H1 (cell line): ENCODE results near the gene PPP1R12B. TPM values are rescaled to one million over a fixed set of nuclear protein-coding genes. Genes with fewer than 3 reads are reported as not detected.

ENCODE experiments used
- CTCF ChIA-PET: fragments of 300-600 bp; sonication (Branson Sonifier 250); formaldehyde crosslinking; loops from one replicate; lab custom pipeline; 2021; ENCODE audit not compliant: partially characterized antibody; lab: Charles Lee
- POLR2A ChIA-PET: fragments of 300-600 bp; sonication (Branson Sonifier 250); formaldehyde crosslinking; loops from one replicate; lab custom pipeline; 2021; ENCODE audit warnings: inconsistent platforms; ENCODE audit not compliant: partially characterized antibody; lab: Charles Lee
- DNase-seq, 2 experiments: peaks; one replicate each; pipeline versions ENCODE4 v3.0.0 to v3.0.0-alpha.2; 2010 to 2022; ENCODE audit warnings: low spot score in 2 of 2, low read depth in 1 of 2, mixed read lengths in 1 of 2
- FAIRE-seq: peaks from 2 replicates; lab custom pipeline; 2011; peaks lifted over from hg19 to GRCh38; lab: Jason Lieb, UNC
- H2AFZ ChIP-seq: 2 replicates; pipeline ENCODE4 v1.8.1; 2012; ENCODE audit warnings: low read length, inconsistent platforms
- H2AK5ac ChIP-seq: 2 replicates; pipeline ENCODE4 v1.6.1; 2013; ENCODE audit warnings: low read depth, low read length
- H2BK120ac ChIP-seq: replicated peaks from 2 replicates; pipeline ENCODE3; 2013; ENCODE audit warnings: low read depth, low read length, inconsistent platforms
- H2BK12ac ChIP-seq: 2 replicates; pipeline ENCODE4 v1.6.1; 2013; ENCODE audit warnings: low read depth, low read length
- H2BK15ac ChIP-seq: 2 replicates; pipeline ENCODE4 v1.6.1; 2013; ENCODE audit warnings: low read length
- H2BK20ac ChIP-seq: 2 replicates; pipeline ENCODE4 v1.6.1; 2013; ENCODE audit warnings: low read length
- H2BK5ac ChIP-seq: 2 replicates; pipeline ENCODE4 v1.6.1; 2013; ENCODE audit warnings: low read depth, low read length
- H3K14ac ChIP-seq: 2 replicates; pipeline ENCODE4 v1.6.1; 2013; ENCODE audit warnings: inconsistent platforms; ENCODE audit not compliant: insufficient read length
- H3K18ac ChIP-seq: 2 replicates; pipeline ENCODE4 v1.6.1; 2013; ENCODE audit warnings: low read length; ENCODE audit errors: extremely low read depth
- H3K23ac ChIP-seq: 2 replicates; pipeline ENCODE4 v1.6.1; 2013; ENCODE audit warnings: inconsistent platforms; ENCODE audit not compliant: insufficient read length
- H3K23me2 ChIP-seq: 2 replicates; pipeline ENCODE4 v1.6.1; 2013; ENCODE audit warnings: low read depth, low read length
- H3K27ac ChIP-seq: 2 replicates; pipeline ENCODE4 v1.6.1; 2011; ENCODE audit warnings: low read depth, low read length, inconsistent platforms
- H3K27me3 ChIP-seq, 4 experiments: replicated peaks in 1 of 4; 1 replicate in 1 of 4; 2 replicates in 3 of 4; pipeline versions ENCODE4 v1.6.1 to v1.8.1; 2011 to 2013; ENCODE audit warnings: low read length in 3 of 4, mild to moderate bottlenecking in 3 of 4, inconsistent platforms in 2 of 4, mixed read lengths in 2 of 4, moderate library complexity in 1 of 4; ENCODE audit not compliant: control insufficient read depth in 3 of 4, insufficient read depth in 3 of 4; ENCODE audit errors: extremely low read depth in 1 of 4
- H3K36me3 ChIP-seq, 4 experiments: 2 replicates each; pipeline versions ENCODE4 v1.6.1 to v1.8.1; 2011 to 2013; ENCODE audit warnings: mild to moderate bottlenecking in 4 of 4, low read length in 3 of 4, moderate library complexity in 2 of 4, control low read depth in 1 of 4, inconsistent platforms in 1 of 4; ENCODE audit not compliant: insufficient read depth in 4 of 4, control insufficient read depth in 2 of 4
- H3K4ac ChIP-seq: replicated peaks from 2 replicates; pipeline ENCODE3; 2013; ENCODE audit warnings: low read length, low read depth, mixed read lengths, inconsistent platforms; ENCODE audit not compliant: insufficient read length
- H3K4me1 ChIP-seq, 4 experiments: replicated peaks in 1 of 4; 1 replicate in 1 of 4; 2 replicates in 3 of 4; pipeline versions ENCODE4 v1.6.1 to v1.8.1; 2011 to 2013; ENCODE audit warnings: low read length in 3 of 4, inconsistent platforms in 2 of 4, mixed read lengths in 1 of 4; ENCODE audit not compliant: insufficient read depth in 4 of 4, control insufficient read depth in 3 of 4
- H3K4me2 ChIP-seq, 2 experiments: 2 replicates each; pipeline versions ENCODE4 v1.6.1 to v1.8.1; 2011 to 2013; ENCODE audit warnings: low read depth in 2 of 2, low read length in 2 of 2, control low read depth in 1 of 2, inconsistent platforms in 1 of 2, mild to moderate bottlenecking in 1 of 2; ENCODE audit not compliant: insufficient read depth in 1 of 2
- H3K4me3 ChIP-seq, 4 experiments: fragments of 200-600, 300-600 bp in 1 of 4; sonication (generic), shearing (Covaris generic), sonication (Bioruptor Twin) in 1 of 4; 2 replicates each; pipeline versions ENCODE4 v1.5.1 to v1.8.1; 2011 to 2016; ENCODE audit warnings: low read length in 4 of 4, low read depth in 3 of 4, control low read depth in 2 of 4, inconsistent platforms in 2 of 4, mild to moderate bottlenecking in 2 of 4, mixed read lengths in 1 of 4, moderate library complexity in 1 of 4; ENCODE audit not compliant: insufficient read depth in 2 of 4; ENCODE audit errors: extremely low read depth in 1 of 4
- H3K56ac ChIP-seq: replicated peaks from 2 replicates; pipeline ENCODE3; 2013; ENCODE audit warnings: low read depth, mild to moderate bottlenecking, mixed read lengths, low read length, inconsistent platforms; ENCODE audit not compliant: insufficient read length
- H3K79me1 ChIP-seq: 2 replicates; pipeline ENCODE4 v1.6.1; 2013; ENCODE audit warnings: low read depth, low read length, control low read depth
- H3K79me2 ChIP-seq, 2 experiments: 2 replicates each; pipeline versions ENCODE4 v1.6.1 to v1.8.1; 2012 to 2013; ENCODE audit warnings: low read length in 2 of 2, mild to moderate bottlenecking in 2 of 2, inconsistent platforms in 1 of 2; ENCODE audit not compliant: insufficient read depth in 2 of 2, control insufficient read depth in 1 of 2
- H3K9ac ChIP-seq, 4 experiments: replicated peaks in 1 of 4; 1 replicate in 1 of 4; 2 replicates in 3 of 4; pipeline versions ENCODE4 v1.6.1 to v1.8.1; 2011 to 2013; ENCODE audit warnings: low read depth in 3 of 4, low read length in 3 of 4, control low read depth in 2 of 4, mild to moderate bottlenecking in 2 of 4, moderate library complexity in 2 of 4, inconsistent platforms in 1 of 4; ENCODE audit errors: extremely low read depth in 1 of 4
- H3K9me3 ChIP-seq, 2 experiments: 2 replicates each; pipeline versions ENCODE4 v1.6.1 to v1.8.1; 2012 to 2013; ENCODE audit warnings: mild to moderate bottlenecking in 2 of 2, moderate library complexity in 2 of 2, control low read depth in 1 of 2, inconsistent platforms in 1 of 2, low read depth in 1 of 2, low read length in 1 of 2, mixed read lengths in 1 of 2; ENCODE audit not compliant: insufficient read depth in 2 of 2
- H4K20me1 ChIP-seq, 2 experiments: replicated peaks in 1 of 2; 2 replicates each; pipeline versions ENCODE3 to v1.8.1; 2011 to 2013; ENCODE audit warnings: inconsistent platforms in 2 of 2, low read length in 2 of 2, mild to moderate bottlenecking in 1 of 2; ENCODE audit not compliant: insufficient read depth in 2 of 2, control insufficient read depth in 1 of 2
- H4K5ac ChIP-seq: 2 replicates; pipeline ENCODE4 v1.6.1; 2013; ENCODE audit warnings: low read length, low read depth, mixed read lengths, inconsistent platforms; ENCODE audit not compliant: insufficient read length
- H4K8ac ChIP-seq: 2 replicates; pipeline ENCODE4 v1.8.0; 2013; ENCODE audit warnings: mild to moderate bottlenecking, moderate library complexity, low read length, inconsistent platforms; ENCODE audit not compliant: insufficient read depth; ENCODE audit errors: extremely low read depth
- H4K91ac ChIP-seq: replicated peaks from 2 replicates; pipeline ENCODE3; 2013; ENCODE audit warnings: low read length, mixed read lengths, inconsistent platforms; ENCODE audit not compliant: insufficient read length
- BCL11A ChIP-seq, 2 experiments: IDR thresholded peaks; one replicate each; pipeline ENCODE4 v1.6.1; 2011; ENCODE audit warnings: low read depth in 2 of 2, low read length in 2 of 2, mild to moderate bottlenecking in 2 of 2
- CEBPB ChIP-seq: IDR thresholded peaks from 2 replicates; pipeline ENCODE4 v1.6.1; 2012; ENCODE audit warnings: low read depth, low read length
- CHD1 ChIP-seq: IDR thresholded peaks from 2 replicates; pipeline ENCODE4 v1.6.1; 2012; ENCODE audit warnings: low read depth, low read length, improper control_type of control experiment
- EP300 ChIP-seq, 2 experiments: IDR thresholded peaks; 1 replicate in 1 of 2; 2 replicates in 1 of 2; pipeline ENCODE4 v1.6.1; 2011 to 2012; ENCODE audit warnings: low read depth in 2 of 2, low read length in 2 of 2, mild to moderate bottlenecking in 2 of 2, borderline replicate concordance in 1 of 2, inconsistent platforms in 1 of 2, moderate library complexity in 1 of 2
- JUND ChIP-seq: IDR thresholded peaks from 2 replicates; pipeline ENCODE4 v1.6.1; 2011; ENCODE audit warnings: mild to moderate bottlenecking, improper control_type of control experiment, low read length
- POLR2A ChIP-seq, 2 experiments: IDR thresholded peaks; 1 replicate in 1 of 2; 2 replicates in 1 of 2; pipeline ENCODE4 v1.6.1; 2011; ENCODE audit warnings: low read depth in 2 of 2, low read length in 2 of 2, mild to moderate bottlenecking in 2 of 2; ENCODE audit errors: control extremely low read depth in 1 of 2
- whole genome bisulfite sequencing, 2 experiments: shearing (Covaris generic) in 1 of 2; methylation state at CpG; one replicate each; pipeline versions ENCODE4 v1.1.6 to v1.1.7; 2013 to 2015; ENCODE audit warnings: low lambda C conversion rate in 2 of 2, mixed read lengths in 2 of 2, inconsistent platforms in 1 of 2, low coverage in 1 of 2, missing lambda C conversion rate in 1 of 2; ENCODE audit not compliant: insufficient replicate concordance in 2 of 2, insufficient coverage in 1 of 2, insufficient read length in 1 of 2; ENCODE audit errors: extremely low coverage in 1 of 2, missing lambda C conversion rate in 1 of 2; 5-methylcytosine and 5-hydroxymethylcytosine counted together
- polyA plus RNA-seq, 7 experiments: library from polyadenylated mRNA; depleted of rRNA in 3 of 7; stranded (reverse) in 5 of 7; unstranded in 2 of 7; fragments of >200 nt in 5 of 7; fragments of 200-250 nt in 2 of 7; gene quantifications; 1 replicate in 5 of 7; 2 replicates in 1 of 7; 4 replicates in 1 of 7; pipeline versions ENCODE4 v1.2.1 to v1.2.3, GENCODE V29; 2011 to 2013; ENCODE audit warnings: missing spikeins in 2 of 7, mixed read lengths in 2 of 7
- total RNA-seq: library from RNA; stranded (reverse); fragmentation: NEBNext Ultra II Directional; extraction: Animal tissue kit (Norgen Biotek cat#: 25700); gene quantifications from 2 replicates; pipeline ENCODE4 v1.2.1, GENCODE V29; 2021
- TF ChIP-seq, protein P1 (sequence below): IDR thresholded peaks from 2 replicates; pipeline ENCODE4 v1.6.1; 2011; ENCODE audit warnings: low read length, improper control_type of control experiment

Gene PPP1R12B
- total and polyA plus RNA-seq, 2 of the 8 experiments (the other 6 are each of a cell fraction or from before 2014, with no cell fraction given): 7.9 to 18.7 TPM

DNA sequence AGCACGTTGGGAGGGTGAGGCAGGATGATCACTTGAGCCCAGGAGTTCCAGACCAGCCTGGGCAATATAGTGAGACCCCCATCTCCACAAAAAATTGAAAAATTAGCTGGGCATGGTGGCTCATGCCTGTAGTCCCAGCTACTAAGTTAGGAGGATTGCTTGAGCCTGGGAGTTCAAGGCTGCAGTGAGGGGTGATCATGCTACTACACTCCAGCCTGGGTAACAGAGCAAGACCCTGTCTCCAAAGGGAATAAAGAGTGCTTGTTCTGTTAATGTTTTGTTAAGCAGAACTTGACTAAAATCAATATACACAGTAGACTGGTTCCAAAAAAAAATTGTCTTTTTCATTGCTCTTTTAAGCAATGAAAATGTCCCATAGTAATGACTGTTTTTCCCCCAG is 215.3 kb downstream of the PPP1R12B start:
- FAIRE-seq: no peak
- H2AK5ac ChIP-seq: no peak overlapping the region
- POLR2A ChIA-PET: no interaction called here
- no peak overlapping the region for H2BK15ac ChIP-seq
- H3K23me2 ChIP-seq: no peaks in the 10 kb centered on the region
- H4K91ac ChIP-seq: no peak overlapping the region
- CTCF ChIA-PET: interaction anchor here (1.1 to 2.9 kb wide), 3 partner anchors 10 to 58 kb away, joined by 3 to 14 read pairs (median 7); no protein-coding TSS in a partner anchor
- H3K4me3 ChIP-seq: no peak overlapping the region
- no peak overlapping the region for H3K9ac ChIP-seq
- no peak overlapping the region for H2BK5ac ChIP-seq
- H3K79me1 ChIP-seq: no peaks in the 10 kb centered on the region
- no peaks in the 10 kb centered on the region for H3K36me3 ChIP-seq
- peaks cover 9 to 33% (median 17%) of the 10 kb centered on the region in 4 experiments; a peak in 6 of 7 replicates for H3K4me1 ChIP-seq
- no peaks in the 10 kb centered on the region for H4K20me1 ChIP-seq
- no peak overlapping the region for H2AFZ ChIP-seq
- H3K27ac ChIP-seq: no peak overlapping the region
- no peak overlapping the region for H4K5ac ChIP-seq
- no peak overlapping the region for H4K8ac ChIP-seq
- H2BK20ac ChIP-seq: no peak overlapping the region
- no peak overlapping the region for H3K4ac ChIP-seq
- no peak overlapping the region for H2BK12ac ChIP-seq
- H2BK120ac ChIP-seq: no peak overlapping the region
- no peak overlapping the region for H3K56ac ChIP-seq
- DNase-seq: no peak
- H3K14ac ChIP-seq: no peak overlapping the region
- WGBS, 2 experiments: 88% methylated on average over 1 of the region's 1 CpG; no CpG with 5 or more reads in 1 of the 2 experiments
- no peak for TF ChIP-seq JUND
- TF ChIP-seq CHD1: no peak
- no peak for TF ChIP-seq POLR2A (IDR thresholded peaks at IDR 0.05; ENCODE audit: control extremely low read depth in 1 of 2, low read depth in 2 of 2, low read length in 2 of 2)
- TF ChIP-seq BCL11A (IDR thresholded peaks at IDR 0.05; ENCODE audit: low read depth in 2 of 2, low read length in 2 of 2): no peak
- TF ChIP-seq, protein P1, sequence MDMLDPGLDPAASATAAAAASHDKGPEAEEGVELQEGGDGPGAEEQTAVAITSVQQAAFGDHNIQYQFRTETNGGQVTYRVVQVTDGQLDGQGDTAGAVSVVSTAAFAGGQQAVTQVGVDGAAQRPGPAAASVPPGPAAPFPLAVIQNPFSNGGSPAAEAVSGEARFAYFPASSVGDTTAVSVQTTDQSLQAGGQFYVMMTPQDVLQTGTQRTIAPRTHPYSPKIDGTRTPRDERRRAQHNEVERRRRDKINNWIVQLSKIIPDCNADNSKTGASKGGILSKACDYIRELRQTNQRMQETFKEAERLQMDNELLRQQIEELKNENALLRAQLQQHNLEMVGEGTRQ: no peak
- no peak for TF ChIP-seq EP300 (IDR thresholded peaks at IDR 0.05; ENCODE audit: borderline replicate concordance in 1 of 2, low read depth in 2 of 2, low read length in 2 of 2)
- TF ChIP-seq CEBPB: no peak
- no peak overlapping the region for H3K18ac ChIP-seq
- H3K4me2 ChIP-seq: no peak overlapping the region
- H3K79me2 ChIP-seq: no peaks in the 10 kb centered on the region
- H3K23ac ChIP-seq: no peak overlapping the region
- H3K27me3 ChIP-seq: no peaks in the 10 kb centered on the region
- H3K9me3 ChIP-seq: no peaks in the 10 kb centered on the region
